HepG2 (cell line): Measurements from ENCODE around the gene HMCN1. TPM values are rescaled to one million over a fixed set of nuclear protein-coding genes. Genes with fewer than 3 reads are reported as not detected.

Experiments used
- ATAC-seq: fragments of 200-7000 bp; cut with Tn5 transposase; 3 replicates; pipeline ENCODE4 v1.9.1; 2020; ENCODE audit warnings: mild to moderate bottlenecking, moderate library complexity
- BruUV-seq: library from RNA; stranded (reverse); fragments of 400-500 nt; replicated peaks from 2 replicates; lab custom pipeline; 2021; lab: Mats Ljungman, UMichigan
- CTCF ChIA-PET: fragments of 300-600 bp; formaldehyde crosslinking; extraction: SDS; loops from one replicate; lab custom pipeline; 2021; ENCODE audit warnings: low total read pairs, inconsistent platforms, low intra/inter-chr PET ratio; lab: Yijun Ruan, JAX
- POLR2A ChIA-PET: fragments of 350-600 bp; sonication (Branson Sonifier 250); formaldehyde crosslinking; loops from one replicate; lab custom pipeline; 2020; ENCODE audit warnings: antibody characterized with exemption, inconsistent platforms; lab: Yijun Ruan, JAX
- DNase-seq: peaks from one replicate; pipeline ENCODE4 v3.0.0-alpha.2; 2015; ENCODE audit warnings: low spot score
- FAIRE-seq: peaks from 3 replicates; lab custom pipeline; 2011; peaks lifted over from hg19 to GRCh38; lab: Jason Lieb, UNC
- H2AFZ ChIP-seq: one replicate; pipeline ENCODE4 v1.6.1; 2011; ENCODE audit warnings: low read length, inconsistent platforms
- H3K27ac ChIP-seq: fragments of 300-600 bp; 3 replicates; pipeline ENCODE4 v1.8.0; 2011; ENCODE audit warnings: mixed run types, mild to moderate bottlenecking, mixed read lengths, low read length, inconsistent platforms; ENCODE audit not compliant: insufficient read depth; ENCODE audit errors: extremely low read length
- H3K27me3 ChIP-seq, 2 experiments: fragments of 200-600 bp in 1 of 2; 2 replicates in 1 of 2; 3 replicates in 1 of 2; pipeline versions ENCODE4 v1.6.0 to v1.8.0; 2011; ENCODE audit warnings: low read length in 2 of 2, mild to moderate bottlenecking in 2 of 2, moderate library complexity in 2 of 2, inconsistent platforms in 1 of 2; ENCODE audit not compliant: insufficient read depth in 2 of 2, control insufficient read depth in 1 of 2
- H3K36me3 ChIP-seq, 2 experiments: fragments of 200-600 bp in 1 of 2; replicated peaks in 1 of 2; 2 replicates in 1 of 2; 3 replicates in 1 of 2; pipeline versions ENCODE4 v1.5.1 to v1.8.0; 2011; ENCODE audit warnings: low read length in 2 of 2, inconsistent platforms in 1 of 2; ENCODE audit not compliant: insufficient read depth in 2 of 2, control insufficient read depth in 1 of 2
- H3K4me1 ChIP-seq: 2 replicates; pipeline ENCODE4 v1.5.1; 2012; ENCODE audit warnings: low read length, inconsistent platforms; ENCODE audit not compliant: insufficient read depth
- H3K4me2 ChIP-seq: 2 replicates; pipeline ENCODE4 v1.6.0; 2011; ENCODE audit warnings: low read depth, low read length, inconsistent platforms
- H3K4me3 ChIP-seq, 3 experiments: fragments of 200-600 bp in 1 of 3; sonication (generic), shearing (Covaris generic) in 1 of 3; replicated peaks in 1 of 3; 2 replicates each; pipeline ENCODE4 v1.5.1; 2011 to 2016; ENCODE audit warnings: low read length in 3 of 3, inconsistent platforms in 2 of 3, low read depth in 2 of 3, mild to moderate bottlenecking in 2 of 3, control low read depth in 1 of 3, mixed read lengths in 1 of 3; ENCODE audit not compliant: insufficient read depth in 1 of 3
- H3K79me2 ChIP-seq: one replicate; pipeline ENCODE4 v1.6.1; 2011; ENCODE audit warnings: low read length, inconsistent platforms; ENCODE audit not compliant: insufficient read depth
- H3K9ac ChIP-seq: 2 replicates; pipeline ENCODE4 v1.6.0; 2011; ENCODE audit warnings: mild to moderate bottlenecking, low read depth, low read length, inconsistent platforms; ENCODE audit not compliant: insufficient read depth
- H3K9me3 ChIP-seq: 2 replicates; pipeline ENCODE4 v1.5.1; 2012; ENCODE audit warnings: mild to moderate bottlenecking, low read length
- H4K20me1 ChIP-seq: 2 replicates; pipeline ENCODE4 v1.6.0; 2011; ENCODE audit warnings: inconsistent platforms, mild to moderate bottlenecking, low read length, moderate library complexity; ENCODE audit not compliant: insufficient read depth
- ESRRA ChIP-seq: sonication (generic); formaldehyde crosslinking; IDR thresholded peaks from 2 replicates; pipeline ENCODE4 v1.5.1; 2020; ENCODE audit warnings: mild to moderate bottlenecking, low read depth, missing genetic modification reagents
- GTF3A ChIP-seq: sonication (generic); formaldehyde crosslinking; conservative IDR thresholded peaks from 2 replicates; pipeline ENCODE4 v1.4.0; 2020; ENCODE audit warnings: mild to moderate bottlenecking, missing genetic modification reagents
- HDAC6 ChIP-seq: fragments of 200-600 bp; sonication (generic); IDR thresholded peaks from 2 replicates; pipeline ENCODE4 v1.7.0; 2017; ENCODE audit warnings: mild to moderate bottlenecking, antibody characterized with exemption, low read length, low read depth
- KLF15 ChIP-seq: sonication (generic); formaldehyde crosslinking; IDR thresholded peaks from 2 replicates; pipeline ENCODE4 v1.8.1; 2023; ENCODE audit warnings: borderline replicate concordance, mild to moderate bottlenecking, inconsistent platforms, missing genetic modification reagents, mixed read lengths
- REXO4 ChIP-seq: sonication (generic); formaldehyde crosslinking; IDR thresholded peaks from 2 replicates; pipeline ENCODE4 v1.8.0; 2022; ENCODE audit warnings: missing genetic modification reagents, mild to moderate bottlenecking, borderline replicate concordance
- SP4 ChIP-seq: sonication (generic); formaldehyde crosslinking; IDR thresholded peaks from 2 replicates; pipeline ENCODE4 v1.8.1; 2023; ENCODE audit warnings: mild to moderate bottlenecking, missing genetic modification reagents
- ZC3H4 ChIP-seq: sonication (generic); formaldehyde crosslinking; IDR thresholded peaks from 2 replicates; pipeline ENCODE4 v1.4.0; 2020; ENCODE audit warnings: missing genetic modification reagents, borderline replicate concordance
- ZNF550 ChIP-seq: sonication (generic); formaldehyde crosslinking; IDR thresholded peaks from 2 replicates; pipeline ENCODE4 v1.4.0; 2020; ENCODE audit warnings: mild to moderate bottlenecking, missing genetic modification reagents, borderline replicate concordance
- ZNF556 ChIP-seq: sonication (generic); formaldehyde crosslinking; IDR thresholded peaks from 2 replicates; pipeline ENCODE4 v1.4.0; 2020; ENCODE audit warnings: mild to moderate bottlenecking, missing genetic modification reagents, borderline replicate concordance
- ZNF672 ChIP-seq: sonication (generic); formaldehyde crosslinking; IDR thresholded peaks from 2 replicates; pipeline ENCODE4 v1.8.1; 2022; ENCODE audit warnings: missing genetic modification reagents
- ZNF724P ChIP-seq: sonication (generic); formaldehyde crosslinking; IDR thresholded peaks from 2 replicates; pipeline ENCODE4 v1.8.0; 2022; ENCODE audit warnings: missing genetic modification reagents, borderline replicate concordance
- WGBS: methylation state at CpG from one replicate; pipeline ENCODE4 v1.1.6; 2017; ENCODE audit warnings: low lambda C conversion rate; 5-methylcytosine and 5-hydroxymethylcytosine counted together
- in situ Hi-C: cut with HindIII; loops from 2 replicates; pipeline ENCODE4 v1.10.0; 2017; ENCODE audit warnings: low pct_unique_long_range_greater_than_20kb; ENCODE audit not compliant: extremely low pct_ligation_motif_present
- intact Hi-C: fragments of 100-400 bp; cut with micrococcal nuclease; formaldehyde crosslinking; loops from one replicate; pipeline ENCODE4 v1.10.0; 2022; ENCODE audit not compliant: unreplicated experiment
- polyA plus RNA-seq, 8 experiments: library from polyadenylated mRNA; depleted of rRNA in 3 of 8; stranded (reverse) in 7 of 8; unstranded in 1 of 8; fragments of >200 nt; fragmentation: Illumina TruSeq in 4 of 8; extraction: Trizol in 4 of 8; gene quantifications; 2 replicates each; pipeline versions ENCODE4 v1.2.1 to v1.2.3, GENCODE V29; 2011 to 2016; ENCODE audit warnings: low read depth in 4 of 8, missing spikeins in 1 of 8, mixed read lengths in 1 of 8; ENCODE audit not compliant: insufficient read depth in 1 of 8
- total RNA-seq, 5 experiments: library from RNA; depleted of rRNA; stranded (reverse); fragments of >200 nt; fragmentation: Illumina TruSeq; extraction: Trizol; gene quantifications; 2 replicates each; pipeline ENCODE4 v1.2.3, GENCODE V29; 2016; ENCODE audit warnings: low read depth in 1 of 5
- TF ChIP-seq, protein P1 (sequence below): sonication (generic); formaldehyde crosslinking; IDR thresholded peaks from 2 replicates; pipeline ENCODE4 v1.4.0; 2020; ENCODE audit warnings: mild to moderate bottlenecking, missing genetic modification reagents
- TF ChIP-seq, protein P2 (sequence below): sonication (generic); formaldehyde crosslinking; IDR thresholded peaks from 2 replicates; pipeline ENCODE4 v1.8.0; 2022; ENCODE audit warnings: missing genetic modification reagents, low read depth, mild to moderate bottlenecking, borderline replicate concordance
- TF ChIP-seq, protein P3 (sequence below): sonication (generic); formaldehyde crosslinking; IDR thresholded peaks from 2 replicates; pipeline ENCODE4 v1.8.1; 2023; ENCODE audit warnings: mild to moderate bottlenecking, moderate library complexity, missing genetic modification reagents

The HMCN1 gene
- total and polyA plus RNA-seq, 2 of the 13 experiments (the other 11 are each of a cell fraction or from before 2014, with no cell fraction given): 0.03 TPM; not detected in 1

DNA sequence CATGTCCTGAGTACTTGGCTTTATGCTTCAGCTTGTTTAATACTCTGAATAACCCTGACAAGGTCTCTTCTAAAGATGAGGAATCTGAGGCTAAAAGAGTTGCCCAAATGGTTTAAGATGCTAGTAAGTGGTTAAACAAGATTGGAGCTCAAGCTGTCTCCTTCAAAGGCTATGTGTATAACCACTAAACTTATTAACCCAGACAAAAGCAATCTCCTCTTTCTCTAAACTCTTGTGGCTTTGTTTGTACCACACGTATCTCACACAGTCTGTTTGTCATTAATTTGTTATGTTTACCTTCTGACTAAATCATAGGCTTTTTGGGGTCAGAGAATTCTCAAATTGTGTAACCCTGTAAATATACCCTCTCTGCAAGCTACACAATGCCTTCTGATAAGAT is 89.9 kb downstream of the HMCN1 start:
- H3K4me3 ChIP-seq: no peak overlapping the region
- in situ Hi-C loops: no loop called here
- no peaks in the 10 kb centered on the region for H3K79me2 ChIP-seq
- no peak overlapping the region for H3K9ac ChIP-seq
- H3K27me3 ChIP-seq: no peaks in the 10 kb centered on the region
- no peak overlapping the region for H3K27ac ChIP-seq
- ChIA-PET POLR2A (no interaction called here), CTCF (no interaction called here)
- no peaks in the 10 kb centered on the region for H3K4me1 ChIP-seq
- H3K9me3 ChIP-seq: no peaks in the 10 kb centered on the region
- H3K36me3 ChIP-seq: no peaks in the 10 kb centered on the region
- H2AFZ ChIP-seq: no peak overlapping the region
- ATAC-seq (no peak), FAIRE-seq (no peak), DNase-seq (no peak)
- intact Hi-C loops: no loop called here
- WGBS: 0% methylated on average over 1 of the region's 1 CpG
- TF ChIP-seq, protein P1, sequence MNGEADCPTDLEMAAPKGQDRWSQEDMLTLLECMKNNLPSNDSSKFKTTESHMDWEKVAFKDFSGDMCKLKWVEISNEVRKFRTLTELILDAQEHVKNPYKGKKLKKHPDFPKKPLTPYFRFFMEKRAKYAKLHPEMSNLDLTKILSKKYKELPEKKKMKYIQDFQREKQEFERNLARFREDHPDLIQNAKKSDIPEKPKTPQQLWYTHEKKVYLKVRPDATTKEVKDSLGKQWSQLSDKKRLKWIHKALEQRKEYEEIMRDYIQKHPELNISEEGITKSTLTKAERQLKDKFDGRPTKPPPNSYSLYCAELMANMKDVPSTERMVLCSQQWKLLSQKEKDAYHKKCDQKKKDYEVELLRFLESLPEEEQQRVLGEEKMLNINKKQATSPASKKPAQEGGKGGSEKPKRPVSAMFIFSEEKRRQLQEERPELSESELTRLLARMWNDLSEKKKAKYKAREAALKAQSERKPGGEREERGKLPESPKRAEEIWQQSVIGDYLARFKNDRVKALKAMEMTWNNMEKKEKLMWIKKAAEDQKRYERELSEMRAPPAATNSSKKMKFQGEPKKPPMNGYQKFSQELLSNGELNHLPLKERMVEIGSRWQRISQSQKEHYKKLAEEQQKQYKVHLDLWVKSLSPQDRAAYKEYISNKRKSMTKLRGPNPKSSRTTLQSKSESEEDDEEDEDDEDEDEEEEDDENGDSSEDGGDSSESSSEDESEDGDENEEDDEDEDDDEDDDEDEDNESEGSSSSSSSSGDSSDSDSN (CRISPR knock-in tag): no peak
- TF ChIP-seq KLF15 (CRISPR knock-in tag): no peak
- BruUV-seq: no TSS peak
- no peaks in the 10 kb centered on the region for H4K20me1 ChIP-seq
- no peak overlapping the region for H3K4me2 ChIP-seq

DNA sequence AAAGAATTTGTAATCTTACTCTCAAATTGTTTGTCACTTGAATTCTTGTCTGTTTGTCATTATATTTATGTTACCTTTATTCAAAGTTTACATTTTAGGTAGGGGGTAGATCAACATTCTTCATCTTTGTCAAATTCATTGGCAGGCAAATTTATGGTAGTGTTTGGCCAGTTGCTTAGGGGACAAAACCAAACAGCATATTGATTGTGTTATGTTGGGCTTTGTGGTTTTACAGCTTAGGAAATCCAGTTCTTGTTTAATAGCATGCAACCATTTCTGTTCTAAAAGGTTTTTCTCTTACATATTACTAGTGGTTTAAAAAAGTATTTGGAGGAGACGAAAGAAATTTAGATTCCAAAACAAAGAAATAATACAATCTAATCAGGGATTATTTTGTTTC is 91.4 kb downstream of the HMCN1 start:
- Histone ChIP-seq H3K9ac (no peak overlapping the region), H2AFZ (no peak overlapping the region), H4K20me1 (no peaks in the 10 kb centered on the region), H3K4me1 (no peaks in the 10 kb centered on the region), H3K4me3 (no peak overlapping the region), H3K27me3 (no peaks in the 10 kb centered on the region), H3K79me2 (no peaks in the 10 kb centered on the region), H3K27ac (no peak overlapping the region), H3K4me2 (no peak overlapping the region), H3K36me3 (no peaks in the 10 kb centered on the region), H3K9me3 (no peaks in the 10 kb centered on the region)
- in situ Hi-C loops: no loop called here
- FAIRE-seq (no peak), ATAC-seq (no peak), DNase-seq (no peak)
- 0% methylated on average over 1 of the region's 1 CpG for WGBS
- no TSS peak for BruUV-seq
- intact Hi-C loops: no loop called here
- ChIA-PET CTCF (no interaction called here), POLR2A (no interaction called here)
- TF ChIP-seq, protein P2, sequence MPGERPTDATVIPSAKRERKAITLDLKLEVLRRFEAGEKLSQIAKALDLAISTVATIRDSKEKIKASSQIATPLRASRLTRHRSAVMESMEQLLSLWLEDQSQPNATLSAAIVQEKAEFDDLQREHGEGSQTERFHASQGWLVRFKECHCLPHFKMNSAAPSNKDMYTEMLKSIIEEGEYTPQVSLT: no peak
- TF ChIP-seq, protein P3, sequence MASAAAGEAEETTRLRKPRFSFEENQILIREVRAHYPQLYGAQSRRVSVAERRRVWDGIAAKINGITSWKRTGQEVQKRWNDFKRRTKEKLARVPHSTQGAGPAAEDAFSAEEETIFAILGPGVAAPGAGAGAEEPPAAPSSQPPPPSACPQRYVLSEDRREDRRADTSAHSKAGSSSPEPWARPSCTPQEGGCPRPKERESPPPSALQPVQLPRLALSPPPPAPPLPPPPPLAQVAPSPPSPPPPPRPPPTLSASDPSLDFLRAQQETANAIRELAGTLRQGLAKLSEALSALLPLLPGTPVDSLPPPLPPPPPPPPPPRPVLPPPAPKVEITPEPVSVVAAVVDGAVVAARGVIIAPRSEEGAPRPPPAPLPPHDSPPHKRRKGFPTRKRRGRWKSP (CRISPR knock-in tag): no peak
- TF ChIP-seq GTF3A (CRISPR knock-in tag) (no peak), HDAC6 (no peak), ZNF550 (CRISPR knock-in tag) (no peak), ZC3H4 (no peak), ESRRA (no peak), KLF15 (CRISPR knock-in tag) (no peak), ZNF672 (no peak), REXO4 (CRISPR knock-in tag) (no peak), ZNF556 (CRISPR knock-in tag) (no peak), SP4 (CRISPR knock-in tag) (no peak), ZNF724P (CRISPR knock-in tag) (no peak)
